Duodenal mucosa (tissue), 2 donors: ENCODE measurements around the gene CBR3.
A peak's percentile ranks its signal among the peaks of the same experiment; 100 is the strongest.
"Not testable (repeated sequence)": the region's sequence is repeated elsewhere in the genome, so short reads cannot be mapped to it uniquely, and the experiment has no call there.

Source experiments
- H3K27ac ChIP-seq: one replicate; pipeline ENCODE4 v1.7.0; 2013; ENCODE audit warnings: low read depth, low read length
- H3K27me3 ChIP-seq, 2 donors: one replicate each; pipeline ENCODE4 v1.7.0; 2013; ENCODE audit warnings: low read length in 2 of 2, control low read depth in 1 of 2; ENCODE audit not compliant: insufficient read depth in 2 of 2, control insufficient read depth in 1 of 2
- H3K36me3 ChIP-seq, 2 donors: one replicate each; pipeline ENCODE4 v1.7.0; 2013; ENCODE audit warnings: low read length in 2 of 2, control low read depth in 1 of 2; ENCODE audit not compliant: insufficient read depth in 2 of 2, control insufficient read depth in 1 of 2
- H3K4me1 ChIP-seq, 2 donors: one replicate each; pipeline ENCODE4 v1.7.0; 2013; ENCODE audit warnings: low read length in 2 of 2, control low read depth in 1 of 2; ENCODE audit not compliant: insufficient read depth in 2 of 2, control insufficient read depth in 1 of 2
- H3K4me3 ChIP-seq, 2 donors: one replicate each; pipeline ENCODE4 v1.7.0; 2013; ENCODE audit warnings: low read length in 2 of 2, low read depth in 1 of 2
- H3K9ac ChIP-seq, 2 donors: one replicate each; pipeline ENCODE4 v1.7.0; 2013; ENCODE audit warnings: low read length in 2 of 2, low read depth in 1 of 2
- H3K9me3 ChIP-seq, 2 donors: one replicate each; pipeline ENCODE4 v1.7.0; 2013; ENCODE audit warnings: low read length in 2 of 2, control low read depth in 1 of 2; ENCODE audit not compliant: control insufficient read depth in 1 of 2

Gene CBR3

DNA sequence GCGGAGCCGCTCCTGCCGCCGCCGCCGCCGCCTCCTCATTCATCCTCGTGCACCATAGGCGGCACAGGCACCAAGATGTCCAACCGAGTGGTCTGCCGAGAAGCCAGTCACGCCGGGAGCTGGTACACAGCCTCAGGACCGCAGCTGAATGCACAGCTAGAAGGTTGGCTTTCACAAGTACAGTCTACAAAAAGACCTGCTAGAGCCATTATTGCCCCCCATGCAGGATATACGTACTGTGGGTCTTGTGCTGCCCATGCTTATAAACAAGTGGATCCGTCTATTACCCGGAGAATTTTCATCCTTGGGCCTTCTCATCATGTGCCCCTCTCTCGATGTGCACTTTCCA is 4.5 kb upstream of the CBR3 start:
- not testable (repeated sequence) for H3K9ac ChIP-seq, H3K9me3 ChIP-seq, H3K27me3 ChIP-seq, H3K36me3 ChIP-seq, H3K27ac ChIP-seq, H3K4me3 ChIP-seq
- peaks cover 6 to 15% of the 10 kb centered on the region in 2 donors for H3K4me1 ChIP-seq

- H3K36me3 ChIP-seq, H3K27me3 ChIP-seq, H3K4me3 ChIP-seq, H3K9ac ChIP-seq, H3K9me3 ChIP-seq, H3K27ac ChIP-seq: not testable (repeated sequence)
- H3K4me1 ChIP-seq = peaks cover 6 to 15% of the 10 kb centered on the region in 2 donors
Observed at GRCh38 chr21:36130839-36131238, 4.0 kb upstream of the CBR3 start.

DNA sequence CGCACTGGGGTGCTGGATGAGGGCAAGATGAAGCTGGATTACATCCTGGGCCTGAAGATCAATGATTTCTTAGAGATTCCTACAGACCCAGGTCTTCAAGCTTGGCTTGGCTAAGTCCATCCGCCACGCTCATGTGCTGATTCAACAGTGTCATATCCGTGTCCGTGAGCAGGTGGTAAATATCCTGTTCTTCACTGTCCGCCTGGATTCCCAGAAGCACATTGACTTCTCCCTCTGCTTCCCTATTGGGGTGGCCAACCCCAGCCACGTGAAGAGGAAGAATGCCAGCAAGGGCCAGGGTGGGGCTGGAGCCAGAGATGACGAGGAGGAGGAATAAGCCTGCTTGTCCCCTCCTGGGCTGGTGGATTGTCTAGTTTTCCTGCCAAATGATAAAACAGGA is 2.2 kb upstream of the CBR3 start:
- H3K27me3 ChIP-seq = no peaks in the 10 kb centered on the region
- no peak overlapping the region for H3K9ac ChIP-seq
- no peaks in the 10 kb centered on the region for H3K9me3 ChIP-seq
- peaks cover 9 to 15% of the 10 kb centered on the region in 2 donors for H3K4me1 ChIP-seq
- no peak overlapping the region for H3K4me3 ChIP-seq
- no peak overlapping the region for H3K27ac ChIP-seq
- no peaks in the 10 kb centered on the region for H3K36me3 ChIP-seq

DNA sequence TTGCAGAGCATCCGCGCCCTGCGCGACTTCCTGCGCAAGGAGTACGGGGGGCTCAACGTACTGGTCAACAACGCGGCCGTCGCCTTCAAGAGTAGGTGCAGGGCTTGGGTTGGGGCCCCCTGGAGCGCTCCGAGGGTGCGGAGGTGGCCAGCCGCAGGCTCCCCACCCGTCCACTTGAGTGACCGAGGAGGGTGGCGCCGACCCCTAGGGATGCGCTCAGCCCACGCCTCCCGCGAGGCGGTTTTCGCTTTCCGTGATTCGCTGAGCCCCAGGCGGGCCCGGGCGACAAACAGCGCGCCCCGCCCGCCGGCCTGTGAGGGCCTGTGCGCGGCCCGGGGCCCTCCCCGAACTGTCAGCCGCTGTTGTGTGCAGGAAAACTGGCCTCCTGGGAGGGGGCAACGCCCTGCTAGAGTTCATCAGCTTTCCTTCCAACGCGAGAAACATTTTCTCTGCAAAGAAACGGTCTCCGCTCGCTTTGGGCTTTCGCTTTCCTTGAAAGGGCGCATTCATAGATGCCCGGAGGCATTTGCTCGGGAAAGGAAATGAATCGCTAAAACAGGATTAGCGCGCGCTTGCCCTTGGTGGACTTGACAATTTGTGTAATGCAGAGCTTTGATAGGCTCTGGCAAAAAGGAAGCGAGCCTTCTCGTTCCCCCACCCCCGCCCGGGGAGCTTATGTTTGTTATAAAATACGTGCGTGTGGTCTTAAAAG is 668 bp downstream of the CBR3 start:
- H3K27me3 ChIP-seq = no peaks in the 10 kb centered on the region
- peak overlapping the region; percentile 61 to 63 for H3K9ac ChIP-seq
- no peaks in the 10 kb centered on the region for H3K9me3 ChIP-seq
- H3K27ac ChIP-seq = peak overlapping the region; percentile 75
- H3K4me3 ChIP-seq = peak overlapping the region; percentile 83 to 91
- peaks cover 9 to 13% of the 10 kb centered on the region in 2 donors for H3K4me1 ChIP-seq
- no peaks in the 10 kb centered on the region for H3K36me3 ChIP-seq

DNA sequence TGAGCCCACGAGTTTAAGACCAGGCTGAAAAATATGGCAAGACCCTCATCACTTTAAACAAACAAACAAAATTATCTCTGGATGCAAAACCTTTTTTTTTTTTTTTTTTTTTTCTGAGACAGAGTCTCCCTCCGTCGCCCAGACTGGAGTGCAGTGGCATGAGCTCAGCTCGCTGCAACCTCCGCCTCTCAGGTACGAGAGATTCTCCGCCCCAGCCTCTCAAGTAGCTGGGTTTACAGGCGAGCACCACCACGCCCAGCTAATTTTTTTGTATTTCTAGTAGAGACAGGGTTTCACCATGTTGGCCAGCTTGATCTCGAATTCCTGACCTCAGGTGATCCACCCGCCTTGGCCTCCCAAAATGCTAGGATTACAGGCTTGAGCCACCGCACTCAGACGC is 4.9 kb downstream of the CBR3 start:
- H3K27me3 ChIP-seq, H3K36me3 ChIP-seq, H3K4me3 ChIP-seq, H3K27ac ChIP-seq, H3K9ac ChIP-seq, H3K9me3 ChIP-seq: not testable (repeated sequence)
- peaks cover 13 to 16% of the 10 kb centered on the region in 2 donors for H3K4me1 ChIP-seq

DNA sequence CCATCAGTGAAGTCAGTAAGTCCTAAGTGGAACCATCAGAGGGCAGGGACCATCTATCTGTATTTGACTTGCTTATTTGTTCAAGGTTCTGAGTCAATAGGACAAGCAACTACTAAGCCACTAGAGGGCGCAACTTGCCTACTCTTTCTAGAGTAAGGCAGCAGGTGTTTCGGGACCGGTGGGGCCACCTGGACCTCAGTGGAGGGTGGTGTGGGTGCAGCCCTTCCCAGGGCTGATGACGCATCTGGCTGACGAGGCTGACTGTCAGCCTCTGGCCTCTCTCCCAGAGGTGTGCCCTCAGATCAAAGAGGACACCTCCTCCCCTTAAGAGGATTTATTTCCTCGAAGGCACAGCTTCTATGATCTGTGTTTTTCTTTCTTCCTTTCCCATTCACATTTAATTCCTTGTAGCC is 6.6 kb downstream of the CBR3 start:
- Histone ChIP-seq H3K27ac (peak overlapping the region; percentile 84), H3K4me1 (peaks cover 9 to 10% of the 10 kb centered on the region in 2 donors), H3K27me3 (no peaks in the 10 kb centered on the region), H3K9ac (peak overlapping the region; percentile 26 to 48), H3K9me3 (no peaks in the 10 kb centered on the region), H3K4me3 (peak overlapping the region in 1 of 2 donors; percentile 1), H3K36me3 (peaks cover 0 to 6% of the 10 kb centered on the region in 2 donors)

GRCh38 chr21:36144233-36144632 is 9.4 kb downstream of the CBR3 start:
- not testable (repeated sequence) for H3K36me3 ChIP-seq, H3K9ac ChIP-seq, H3K4me3 ChIP-seq, H3K9me3 ChIP-seq, H3K27me3 ChIP-seq, H3K27ac ChIP-seq
- peaks cover 9 to 10% of the 10 kb centered on the region in 2 donors for H3K4me1 ChIP-seq

DNA sequence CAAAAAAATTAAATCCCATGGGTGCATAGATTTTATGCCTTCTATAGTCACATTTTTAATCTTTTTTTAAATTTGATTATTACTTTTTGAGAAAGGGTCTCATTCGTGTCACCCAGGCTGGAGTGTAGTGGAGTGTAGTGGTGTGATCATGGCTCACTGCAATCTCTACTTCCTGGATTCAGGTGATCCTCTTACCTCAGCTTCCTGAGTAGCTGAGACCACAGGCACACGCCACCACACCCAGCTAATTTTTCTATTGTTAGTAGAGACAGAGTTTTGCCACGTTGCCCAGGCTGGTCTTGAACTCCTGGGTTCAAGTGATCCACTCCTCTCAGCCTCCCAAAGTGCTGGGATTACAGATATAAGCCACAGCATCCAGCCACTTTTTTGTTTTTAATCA is 10.4 kb downstream of the CBR3 start:
- Histone ChIP-seq H3K9ac (no peak overlapping the region), H3K27ac (no peak overlapping the region), H3K27me3 (no peaks in the 10 kb centered on the region), H3K4me3 (no peak overlapping the region), H3K9me3 (no peaks in the 10 kb centered on the region), H3K4me1 (peaks cover 10 to 14% of the 10 kb centered on the region in 2 donors), H3K36me3 (peaks cover 0 to 6% of the 10 kb centered on the region in 2 donors)

- H3K27ac ChIP-seq = no peak overlapping the region
- H3K4me1 ChIP-seq = peaks cover 6 to 11% of the 10 kb centered on the region in 2 donors
- H3K36me3 ChIP-seq = peaks cover 0 to 6% of the 10 kb centered on the region in 2 donors
- no peaks in the 10 kb centered on the region for H3K9me3 ChIP-seq
- H3K27me3 ChIP-seq = no peaks in the 10 kb centered on the region
- H3K9ac ChIP-seq = no peak overlapping the region
- no peak overlapping the region for H3K4me3 ChIP-seq
Observed at GRCh38 chr21:36147911-36148310, 13.0 kb downstream of the CBR3 start.

- H3K27me3 ChIP-seq = no peaks in the 10 kb centered on the region
- H3K9me3 ChIP-seq = no peaks in the 10 kb centered on the region
- H3K36me3 ChIP-seq = peaks cover 0 to 6% of the 10 kb centered on the region in 2 donors
- H3K4me3 ChIP-seq = no peak overlapping the region
- no peak overlapping the region for H3K9ac ChIP-seq
- H3K4me1 ChIP-seq = peaks cover 6 to 11% of the 10 kb centered on the region in 2 donors
- no peak overlapping the region for H3K27ac ChIP-seq
Observed at GRCh38 chr21:36148886-36149285, 14.0 kb downstream of the CBR3 start.
